H1 (cell line): ENCODE results near the gene TMEM41A. TPM values are rescaled to one million over a fixed set of nuclear protein-coding genes. Genes with fewer than 3 reads are reported as not detected.

Source experiments
- CTCF ChIA-PET: fragments of 300-600 bp; sonication (Branson Sonifier 250); formaldehyde crosslinking; loops from one replicate; lab custom pipeline; 2021; ENCODE audit not compliant: partially characterized antibody; lab: Charles Lee
- POLR2A ChIA-PET: fragments of 300-600 bp; sonication (Branson Sonifier 250); formaldehyde crosslinking; loops from one replicate; lab custom pipeline; 2021; ENCODE audit warnings: inconsistent platforms; ENCODE audit not compliant: partially characterized antibody; lab: Charles Lee
- DNase-seq, 2 experiments: peaks; one replicate each; pipeline versions ENCODE4 v3.0.0 to v3.0.0-alpha.2; 2010 to 2022; ENCODE audit warnings: low spot score in 2 of 2, low read depth in 1 of 2, mixed read lengths in 1 of 2
- FAIRE-seq: peaks from 2 replicates; lab custom pipeline; 2011; peaks lifted over from hg19 to GRCh38; lab: Jason Lieb, UNC
- H2AFZ ChIP-seq: 2 replicates; pipeline ENCODE4 v1.8.1; 2012; ENCODE audit warnings: low read length, inconsistent platforms
- H2AK5ac ChIP-seq: 2 replicates; pipeline ENCODE4 v1.6.1; 2013; ENCODE audit warnings: low read depth, low read length
- H2BK120ac ChIP-seq: replicated peaks from 2 replicates; pipeline ENCODE3; 2013; ENCODE audit warnings: low read depth, low read length, inconsistent platforms
- H2BK12ac ChIP-seq: 2 replicates; pipeline ENCODE4 v1.6.1; 2013; ENCODE audit warnings: low read depth, low read length
- H2BK15ac ChIP-seq: 2 replicates; pipeline ENCODE4 v1.6.1; 2013; ENCODE audit warnings: low read length
- H2BK20ac ChIP-seq: 2 replicates; pipeline ENCODE4 v1.6.1; 2013; ENCODE audit warnings: low read length
- H2BK5ac ChIP-seq: 2 replicates; pipeline ENCODE4 v1.6.1; 2013; ENCODE audit warnings: low read depth, low read length
- H3K14ac ChIP-seq: 2 replicates; pipeline ENCODE4 v1.6.1; 2013; ENCODE audit warnings: inconsistent platforms; ENCODE audit not compliant: insufficient read length
- H3K18ac ChIP-seq: 2 replicates; pipeline ENCODE4 v1.6.1; 2013; ENCODE audit warnings: low read length; ENCODE audit errors: extremely low read depth
- H3K23ac ChIP-seq: 2 replicates; pipeline ENCODE4 v1.6.1; 2013; ENCODE audit warnings: inconsistent platforms; ENCODE audit not compliant: insufficient read length
- H3K23me2 ChIP-seq: 2 replicates; pipeline ENCODE4 v1.6.1; 2013; ENCODE audit warnings: low read depth, low read length
- H3K27ac ChIP-seq: 2 replicates; pipeline ENCODE4 v1.6.1; 2011; ENCODE audit warnings: low read depth, low read length, inconsistent platforms
- H3K27me3 ChIP-seq, 4 experiments: replicated peaks in 1 of 4; 1 replicate in 1 of 4; 2 replicates in 3 of 4; pipeline versions ENCODE4 v1.6.1 to v1.8.1; 2011 to 2013; ENCODE audit warnings: low read length in 3 of 4, mild to moderate bottlenecking in 3 of 4, inconsistent platforms in 2 of 4, mixed read lengths in 2 of 4, moderate library complexity in 1 of 4; ENCODE audit not compliant: control insufficient read depth in 3 of 4, insufficient read depth in 3 of 4; ENCODE audit errors: extremely low read depth in 1 of 4
- H3K36me3 ChIP-seq, 4 experiments: 2 replicates each; pipeline versions ENCODE4 v1.6.1 to v1.8.1; 2011 to 2013; ENCODE audit warnings: mild to moderate bottlenecking in 4 of 4, low read length in 3 of 4, moderate library complexity in 2 of 4, control low read depth in 1 of 4, inconsistent platforms in 1 of 4; ENCODE audit not compliant: insufficient read depth in 4 of 4, control insufficient read depth in 2 of 4
- H3K4ac ChIP-seq: replicated peaks from 2 replicates; pipeline ENCODE3; 2013; ENCODE audit warnings: low read length, low read depth, mixed read lengths, inconsistent platforms; ENCODE audit not compliant: insufficient read length
- H3K4me1 ChIP-seq, 4 experiments: replicated peaks in 1 of 4; 1 replicate in 1 of 4; 2 replicates in 3 of 4; pipeline versions ENCODE4 v1.6.1 to v1.8.1; 2011 to 2013; ENCODE audit warnings: low read length in 3 of 4, inconsistent platforms in 2 of 4, mixed read lengths in 1 of 4; ENCODE audit not compliant: insufficient read depth in 4 of 4, control insufficient read depth in 3 of 4
- H3K4me2 ChIP-seq, 2 experiments: 2 replicates each; pipeline versions ENCODE4 v1.6.1 to v1.8.1; 2011 to 2013; ENCODE audit warnings: low read depth in 2 of 2, low read length in 2 of 2, control low read depth in 1 of 2, inconsistent platforms in 1 of 2, mild to moderate bottlenecking in 1 of 2; ENCODE audit not compliant: insufficient read depth in 1 of 2
- H3K4me3 ChIP-seq, 4 experiments: fragments of 200-600, 300-600 bp in 1 of 4; sonication (generic), shearing (Covaris generic), sonication (Bioruptor Twin) in 1 of 4; 2 replicates each; pipeline versions ENCODE4 v1.5.1 to v1.8.1; 2011 to 2016; ENCODE audit warnings: low read length in 4 of 4, low read depth in 3 of 4, control low read depth in 2 of 4, inconsistent platforms in 2 of 4, mild to moderate bottlenecking in 2 of 4, mixed read lengths in 1 of 4, moderate library complexity in 1 of 4; ENCODE audit not compliant: insufficient read depth in 2 of 4; ENCODE audit errors: extremely low read depth in 1 of 4
- H3K56ac ChIP-seq: replicated peaks from 2 replicates; pipeline ENCODE3; 2013; ENCODE audit warnings: low read depth, mild to moderate bottlenecking, mixed read lengths, low read length, inconsistent platforms; ENCODE audit not compliant: insufficient read length
- H3K79me1 ChIP-seq: 2 replicates; pipeline ENCODE4 v1.6.1; 2013; ENCODE audit warnings: low read depth, low read length, control low read depth
- H3K79me2 ChIP-seq, 2 experiments: 2 replicates each; pipeline versions ENCODE4 v1.6.1 to v1.8.1; 2012 to 2013; ENCODE audit warnings: low read length in 2 of 2, mild to moderate bottlenecking in 2 of 2, inconsistent platforms in 1 of 2; ENCODE audit not compliant: insufficient read depth in 2 of 2, control insufficient read depth in 1 of 2
- H3K9ac ChIP-seq, 4 experiments: replicated peaks in 1 of 4; 1 replicate in 1 of 4; 2 replicates in 3 of 4; pipeline versions ENCODE4 v1.6.1 to v1.8.1; 2011 to 2013; ENCODE audit warnings: low read depth in 3 of 4, low read length in 3 of 4, control low read depth in 2 of 4, mild to moderate bottlenecking in 2 of 4, moderate library complexity in 2 of 4, inconsistent platforms in 1 of 4; ENCODE audit errors: extremely low read depth in 1 of 4
- H3K9me3 ChIP-seq, 2 experiments: 2 replicates each; pipeline versions ENCODE4 v1.6.1 to v1.8.1; 2012 to 2013; ENCODE audit warnings: mild to moderate bottlenecking in 2 of 2, moderate library complexity in 2 of 2, control low read depth in 1 of 2, inconsistent platforms in 1 of 2, low read depth in 1 of 2, low read length in 1 of 2, mixed read lengths in 1 of 2; ENCODE audit not compliant: insufficient read depth in 2 of 2
- H4K20me1 ChIP-seq, 2 experiments: replicated peaks in 1 of 2; 2 replicates each; pipeline versions ENCODE3 to v1.8.1; 2011 to 2013; ENCODE audit warnings: inconsistent platforms in 2 of 2, low read length in 2 of 2, mild to moderate bottlenecking in 1 of 2; ENCODE audit not compliant: insufficient read depth in 2 of 2, control insufficient read depth in 1 of 2
- H4K5ac ChIP-seq: 2 replicates; pipeline ENCODE4 v1.6.1; 2013; ENCODE audit warnings: low read length, low read depth, mixed read lengths, inconsistent platforms; ENCODE audit not compliant: insufficient read length
- H4K8ac ChIP-seq: 2 replicates; pipeline ENCODE4 v1.8.0; 2013; ENCODE audit warnings: mild to moderate bottlenecking, moderate library complexity, low read length, inconsistent platforms; ENCODE audit not compliant: insufficient read depth; ENCODE audit errors: extremely low read depth
- H4K91ac ChIP-seq: replicated peaks from 2 replicates; pipeline ENCODE3; 2013; ENCODE audit warnings: low read length, mixed read lengths, inconsistent platforms; ENCODE audit not compliant: insufficient read length
- ASH2L ChIP-seq: fragments of 200-600, 300-600 bp; sonication (generic); IDR thresholded peaks from one replicate; pipeline ENCODE4 v1.7.1; 2017; ENCODE audit warnings: low read length
- ATF2 ChIP-seq: IDR thresholded peaks from 2 replicates; pipeline ENCODE4 v1.6.1; 2012; ENCODE audit warnings: low read length, inconsistent platforms
- BACH1 ChIP-seq: IDR thresholded peaks from 2 replicates; pipeline ENCODE4 v1.6.1; 2012; ENCODE audit warnings: low read length, improper control_type of control experiment
- CBX8 ChIP-seq: fragments of 300-800, 300-1000 bp; sonication (generic); IDR thresholded peaks from 2 replicates; pipeline ENCODE4 v1.7.1; 2016; ENCODE audit warnings: low read depth, low read length, borderline replicate concordance
- RBBP5 ChIP-seq: IDR thresholded peaks from 2 replicates; pipeline ENCODE4 v1.7.1; 2012; ENCODE audit warnings: low read depth, mild to moderate bottlenecking, inconsistent platforms, low read length, moderate library complexity, borderline replicate concordance
- SAP30 ChIP-seq: fragments of 300-600 bp; sonication (generic); IDR thresholded peaks from 2 replicates; pipeline ENCODE4 v1.7.1; 2012; ENCODE audit warnings: low read length, moderate library complexity, mild to moderate bottlenecking, inconsistent platforms; ENCODE audit not compliant: insufficient read depth, insufficient replicate concordance
- SIRT6 ChIP-seq: IDR thresholded peaks from one replicate; pipeline ENCODE4 v1.7.1; 2012; ENCODE audit warnings: low read length, inconsistent platforms
- SP2 ChIP-seq: IDR thresholded peaks from 2 replicates; pipeline ENCODE4 v1.6.1; 2012; ENCODE audit warnings: mild to moderate bottlenecking, low read length, inconsistent platforms
- TAF7 ChIP-seq: optimal IDR thresholded peaks from 2 replicates; pipeline ENCODE3; 2011; ENCODE audit warnings: low read depth, mild to moderate bottlenecking, inconsistent platforms, low read length, moderate library complexity, borderline replicate concordance
- TBP ChIP-seq: IDR thresholded peaks from 2 replicates; pipeline ENCODE4 v1.6.1; 2011; ENCODE audit warnings: low read depth, low read length, improper control_type of control experiment
- WGBS, 2 experiments: shearing (Covaris generic) in 1 of 2; methylation state at CpG; one replicate each; pipeline versions ENCODE4 v1.1.6 to v1.1.7; 2013 to 2015; ENCODE audit warnings: low lambda C conversion rate in 2 of 2, mixed read lengths in 2 of 2, inconsistent platforms in 1 of 2, low coverage in 1 of 2, missing lambda C conversion rate in 1 of 2; ENCODE audit not compliant: insufficient replicate concordance in 2 of 2, insufficient coverage in 1 of 2, insufficient read length in 1 of 2; ENCODE audit errors: extremely low coverage in 1 of 2, missing lambda C conversion rate in 1 of 2; 5-methylcytosine and 5-hydroxymethylcytosine counted together
- polyA plus RNA-seq, 7 experiments: library from polyadenylated mRNA; depleted of rRNA in 3 of 7; stranded (reverse) in 5 of 7; unstranded in 2 of 7; fragments of >200 nt in 5 of 7; fragments of 200-250 nt in 2 of 7; gene quantifications; 1 replicate in 5 of 7; 2 replicates in 1 of 7; 4 replicates in 1 of 7; pipeline versions ENCODE4 v1.2.1 to v1.2.3, GENCODE V29; 2011 to 2013; ENCODE audit warnings: missing spikeins in 2 of 7, mixed read lengths in 2 of 7
- total RNA-seq: library from RNA; stranded (reverse); fragmentation: NEBNext Ultra II Directional; extraction: Animal tissue kit (Norgen Biotek cat#: 25700); gene quantifications from 2 replicates; pipeline ENCODE4 v1.2.1, GENCODE V29; 2021

The TMEM41A gene
- total and polyA plus RNA-seq, 2 of the 8 experiments (the other 6 are each of a cell fraction or from before 2014, with no cell fraction given): 14.1 to 17.5 TPM

GRCh38 chr3:185477316-185477715 is 21.5 kb downstream of the TMEM41A start:
- no peak overlapping the region for H3K4me2 ChIP-seq
- DNase-seq: no peak
- H2AK5ac ChIP-seq: no peak overlapping the region
- no peaks in the 10 kb centered on the region for H3K4me1 ChIP-seq
- H3K18ac ChIP-seq: no peak overlapping the region
- H2BK5ac ChIP-seq: no peak overlapping the region
- H3K23ac ChIP-seq: no peak overlapping the region
- WGBS, 2 experiments: 85% methylated on average over 3 of the region's 3 CpGs; no CpG with 5 or more reads in 1 of the 2 experiments
- H3K4me3 ChIP-seq: no peak overlapping the region
- no peak overlapping the region for H2AFZ ChIP-seq
- no peak overlapping the region for H4K5ac ChIP-seq
- H3K79me2 ChIP-seq: no peaks in the 10 kb centered on the region
- no peak for TF ChIP-seq CBX8
- TF ChIP-seq ATF2: no peak
- TF ChIP-seq SAP30: no peak
- no peak for TF ChIP-seq TBP
- TF ChIP-seq RBBP5: no peak
- TF ChIP-seq SP2: no peak
- no peak for TF ChIP-seq SIRT6
- no peak for TF ChIP-seq BACH1
- TF ChIP-seq ASH2L: no peak
- TF ChIP-seq TAF7: no peak
- H3K9ac ChIP-seq: no peak overlapping the region
- no peaks in the 10 kb centered on the region for H3K27me3 ChIP-seq
- no peak overlapping the region for H4K8ac ChIP-seq
- ChIA-PET CTCF (interaction anchor here (0.8 to 1.0 kb wide), 2 partner anchors 16 to 98 kb away, joined by 3 to 5 read pairs; no protein-coding TSS in a partner anchor), POLR2A (interaction anchor here (1.2 kb wide), 2 partner anchors 11 to 22 kb away, joined by 3 to 6 read pairs; partner anchors contain the start of gene TMEM41A)
- H3K56ac ChIP-seq: no peak overlapping the region
- no peaks in the 10 kb centered on the region for H4K20me1 ChIP-seq
- no peak overlapping the region for H4K91ac ChIP-seq
- H2BK12ac ChIP-seq: no peak overlapping the region
- no peak for FAIRE-seq
- no peak overlapping the region for H3K27ac ChIP-seq
- H2BK20ac ChIP-seq: no peak overlapping the region
- no peaks in the 10 kb centered on the region; a peak in 1 of 8 replicates for H3K36me3 ChIP-seq
- H3K9me3 ChIP-seq: no peaks in the 10 kb centered on the region
- H3K14ac ChIP-seq: no peak overlapping the region
- no peak overlapping the region for H2BK120ac ChIP-seq
- H3K79me1 ChIP-seq: no peaks in the 10 kb centered on the region
- H3K4ac ChIP-seq: no peak overlapping the region
- no peaks in the 10 kb centered on the region for H3K23me2 ChIP-seq
- no peak overlapping the region for H2BK15ac ChIP-seq
